ENCODE results near the gene KIFC3.

GRCh38 chr16:57787519-57787905 lies 14.8 kb downstream of the KIFC3 start:
- TF ChIP-seq CTCF (IDR thresholded peaks at IDR 0.05; ENCODE audit: insufficient read depth, low read depth, low read length), result no peak
- no peak for TF ChIP-seq EZH2 (IDR thresholded peaks at IDR 0.05; ENCODE audit: insufficient read depth, low read length)
